Small intestine (tissue), 7 donors: ENCODE data around the gene IGDCC3. TPM values are rescaled to one million over a fixed set of nuclear protein-coding genes. Genes with fewer than 3 reads are reported as not detected.
A peak's percentile ranks its signal among the peaks of the same experiment; 100 is the strongest.

Experiments used
- DNase-seq, 2 donors: peaks; one replicate each; pipeline versions ENCODE4 v3.0.0 to v3.0.0-alpha.2; 2013
- FAIRE-seq: peaks from 2 replicates; lab custom pipeline; 2012; peaks lifted over from hg19 to GRCh38; lab: Jason Lieb, UNC
- H3K27ac ChIP-seq, 3 donors: one replicate each; pipeline ENCODE4 v1.5.1; 2013; ENCODE audit warnings: low read length in 2 of 3, mild to moderate bottlenecking in 2 of 3, control low read depth in 1 of 3, inconsistent platforms in 1 of 3, low read depth in 1 of 3, moderate library complexity in 1 of 3
- H3K27me3 ChIP-seq, 3 donors: one replicate each; pipeline ENCODE4 v1.6.1; 2013; ENCODE audit warnings: low read length in 3 of 3, inconsistent platforms in 1 of 3; ENCODE audit not compliant: control insufficient read depth in 3 of 3, insufficient read depth in 3 of 3
- H3K36me3 ChIP-seq, 3 donors: one replicate each; pipeline ENCODE4 v1.6.1; 2013; ENCODE audit warnings: low read length in 3 of 3, inconsistent platforms in 1 of 3, low read depth in 1 of 3, mild to moderate bottlenecking in 1 of 3, moderate library complexity in 1 of 3; ENCODE audit not compliant: control insufficient read depth in 3 of 3, insufficient read depth in 2 of 3
- H3K4me1 ChIP-seq, 3 donors: one replicate each; pipeline ENCODE4 v1.6.1; 2013; ENCODE audit warnings: low read length in 2 of 3, inconsistent platforms in 1 of 3, low read depth in 1 of 3, mild to moderate bottlenecking in 1 of 3, moderate library complexity in 1 of 3; ENCODE audit not compliant: control insufficient read depth in 3 of 3, insufficient read depth in 2 of 3
- H3K4me3 ChIP-seq, 3 donors: one replicate each; pipeline ENCODE4 v1.5.1; 2013; ENCODE audit warnings: low read length in 3 of 3, control low read depth in 1 of 3, inconsistent platforms in 1 of 3, low read depth in 1 of 3, mild to moderate bottlenecking in 1 of 3, moderate library complexity in 1 of 3
- H3K9me3 ChIP-seq, 2 donors: one replicate each; pipeline ENCODE4 v1.6.1; 2013; ENCODE audit warnings: low read depth in 1 of 2, low read length in 1 of 2; ENCODE audit not compliant: control insufficient read depth in 2 of 2, insufficient read depth in 1 of 2
- WGBS, 3 donors: extraction: QIAGEN DNeasy Blood & Tissue Kit; methylation state at CpG; one replicate each; pipeline ENCODE4 v1.1.7; 2013; 5-methylcytosine and 5-hydroxymethylcytosine counted together
- polyA plus RNA-seq, 4 donors: library from polyadenylated mRNA; stranded (reverse) in 3 of 4; unstranded in 1 of 4; fragments of 200-250 nt in 3 of 4; fragments of 120-200 nt in 1 of 4; gene quantifications; one replicate each; pipeline versions ENCODE4 v1.2.1 to v1.2.3, GENCODE V29; 2013
- donor health status: healthy with polysubstance abuse.
- donor health status: control.
- donor health status: control.
- donor health status: Bipolar disorder and iron deficiency.
- donor health status: healthy.

IGDCC3 gene
- polyA plus RNA-seq, 4 donors: 0.18 to 1.0 TPM; not detected in 2

DNA sequence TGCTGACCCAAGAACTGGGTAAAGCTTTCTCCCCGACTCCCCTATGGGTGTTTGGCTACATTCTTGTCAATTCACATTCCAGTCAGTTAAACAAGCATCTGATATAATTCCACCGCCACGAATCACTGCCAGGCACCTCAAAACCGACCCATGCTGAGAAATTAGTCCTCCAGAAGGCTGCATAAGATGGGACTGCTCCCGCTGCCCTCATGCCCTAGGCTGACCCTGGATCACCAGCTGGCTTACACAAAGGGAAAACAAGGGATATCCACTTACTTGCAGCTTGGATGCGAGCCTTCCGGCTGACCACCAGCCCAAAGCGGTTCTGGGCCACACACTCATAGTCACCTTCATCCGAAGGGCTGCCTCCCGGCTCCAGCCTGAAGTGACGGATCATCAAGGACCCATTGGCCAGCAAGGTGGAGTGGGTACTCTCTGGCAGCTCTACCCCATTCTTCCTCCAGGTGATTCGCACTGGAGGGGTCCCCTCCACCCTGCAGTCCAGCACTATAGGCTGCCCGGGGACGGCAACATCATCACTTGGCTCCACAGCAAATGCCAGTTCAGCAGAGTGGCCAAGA, 2.9 kb downstream of the IGDCC3 start:
- DNase-seq: no peak
- Histone ChIP-seq H3K4me3 (no peak overlapping the region), H3K36me3 (peaks cover 0 to 7% (median 0%) of the 10 kb centered on the region in 3 donors), H3K27me3 (peaks cover 18 to 41% (median 24%) of the 10 kb centered on the region in 3 donors), H3K4me1 (peaks cover 0 to 3% (median 0%) of the 10 kb centered on the region in 3 donors), H3K27ac (no peak overlapping the region), H3K9me3 (no peaks in the 10 kb centered on the region)
- WGBS, 3 donors: 79 to 90% (median 86%) methylated on average over 14 of the region's 14 CpGs
- no peak for FAIRE-seq

DNA sequence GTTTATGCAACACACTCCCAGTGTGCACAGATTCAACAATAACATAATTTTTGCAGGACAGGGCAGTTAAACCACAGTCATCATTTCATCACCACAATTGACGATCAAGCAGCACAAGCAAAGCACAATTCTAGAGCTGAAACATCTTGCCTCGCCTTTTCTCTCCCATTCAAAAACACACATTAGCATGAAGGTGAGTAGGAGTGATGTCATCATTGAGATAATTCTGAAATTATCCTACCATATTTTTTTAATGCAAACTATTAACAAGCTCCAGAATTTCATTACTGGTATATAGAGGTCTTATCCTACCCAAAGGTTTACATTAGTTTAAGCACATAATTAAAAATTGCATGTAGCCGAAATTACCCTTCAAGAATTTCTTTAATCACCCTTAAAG, 3.5 kb downstream of the IGDCC3 start:
- H3K27me3 ChIP-seq: peaks cover 14 to 37% (median 24%) of the 10 kb centered on the region in 3 donors
- no peaks in the 10 kb centered on the region for H3K9me3 ChIP-seq
- H3K36me3 ChIP-seq: peaks cover 0 to 7% (median 0%) of the 10 kb centered on the region in 3 donors
- FAIRE-seq: no peak
- peaks cover 0 to 3% (median 0%) of the 10 kb centered on the region in 3 donors for H3K4me1 ChIP-seq
- H3K4me3 ChIP-seq: no peak overlapping the region
- WGBS, 3 donors: 61 to 85% (median 75%) methylated on average over 3 of the region's 3 CpGs
- DNase-seq: no peak
- no peak overlapping the region for H3K27ac ChIP-seq

DNA sequence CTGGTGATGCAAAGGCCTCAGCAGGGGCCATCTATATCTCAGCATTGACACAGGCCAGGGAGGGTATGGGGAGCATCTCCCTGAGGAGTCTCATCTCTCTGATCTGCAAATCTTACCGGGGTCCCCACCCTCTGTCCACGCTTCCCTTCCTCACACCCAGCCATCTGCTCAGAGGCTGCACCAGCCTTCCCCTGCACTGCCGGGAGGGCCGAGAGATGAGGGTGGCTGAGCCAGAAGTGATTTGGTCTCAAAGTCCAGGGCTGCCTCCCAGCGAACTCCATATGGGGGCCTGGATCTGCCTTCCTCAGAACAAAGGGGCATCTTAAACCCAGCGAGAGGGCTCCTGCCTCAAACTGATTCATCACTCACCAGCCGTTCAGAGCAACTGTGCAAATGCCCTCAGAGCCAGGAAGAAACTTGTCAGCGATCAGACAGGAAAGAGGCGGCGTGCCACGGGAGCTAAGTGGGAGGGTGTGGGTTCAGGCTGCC, 4.6 kb downstream of the IGDCC3 start:
- 9 to 46% (median 25%) methylated on average over 11 of the region's 11 CpGs for WGBS, 3 donors
- Histone ChIP-seq H3K4me1 (peaks cover 0 to 2% (median 0%) of the 10 kb centered on the region in 3 donors), H3K27me3 (peaks cover 14 to 27% (median 22%) of the 10 kb centered on the region in 3 donors), H3K36me3 (peaks cover 0 to 7% (median 0%) of the 10 kb centered on the region in 3 donors), H3K4me3 (no peak overlapping the region), H3K9me3 (no peaks in the 10 kb centered on the region), H3K27ac (no peak overlapping the region)
- FAIRE-seq (no peak), DNase-seq (peak in 1 of 2 donors; percentile 20)

DNA sequence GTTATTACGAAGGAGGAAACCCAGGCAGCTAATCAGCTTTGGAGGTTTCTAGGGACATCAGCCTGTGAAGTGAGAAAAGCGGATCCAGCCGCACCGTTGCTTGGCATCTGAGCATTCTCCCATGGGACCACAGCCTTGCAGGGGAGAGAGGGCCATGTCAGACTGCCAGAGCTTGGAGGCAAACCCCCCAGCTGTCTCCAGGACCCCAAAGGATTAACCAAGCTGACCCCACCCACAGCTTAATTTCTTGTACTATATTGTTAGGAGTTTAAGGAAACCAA, 5.1 kb downstream of the IGDCC3 start:
- no peak for DNase-seq
- Histone ChIP-seq H3K36me3 (peaks cover 0 to 7% (median 0%) of the 10 kb centered on the region in 3 donors), H3K4me1 (no peaks in the 10 kb centered on the region), H3K9me3 (no peaks in the 10 kb centered on the region), H3K27me3 (peaks cover 14 to 25% (median 17%) of the 10 kb centered on the region in 3 donors), H3K4me3 (no peak overlapping the region), H3K27ac (no peak overlapping the region)
- WGBS, 3 donors: 88 to 96% (median 88%) methylated on average over 4 of the region's 4 CpGs
- FAIRE-seq: no peak

DNA sequence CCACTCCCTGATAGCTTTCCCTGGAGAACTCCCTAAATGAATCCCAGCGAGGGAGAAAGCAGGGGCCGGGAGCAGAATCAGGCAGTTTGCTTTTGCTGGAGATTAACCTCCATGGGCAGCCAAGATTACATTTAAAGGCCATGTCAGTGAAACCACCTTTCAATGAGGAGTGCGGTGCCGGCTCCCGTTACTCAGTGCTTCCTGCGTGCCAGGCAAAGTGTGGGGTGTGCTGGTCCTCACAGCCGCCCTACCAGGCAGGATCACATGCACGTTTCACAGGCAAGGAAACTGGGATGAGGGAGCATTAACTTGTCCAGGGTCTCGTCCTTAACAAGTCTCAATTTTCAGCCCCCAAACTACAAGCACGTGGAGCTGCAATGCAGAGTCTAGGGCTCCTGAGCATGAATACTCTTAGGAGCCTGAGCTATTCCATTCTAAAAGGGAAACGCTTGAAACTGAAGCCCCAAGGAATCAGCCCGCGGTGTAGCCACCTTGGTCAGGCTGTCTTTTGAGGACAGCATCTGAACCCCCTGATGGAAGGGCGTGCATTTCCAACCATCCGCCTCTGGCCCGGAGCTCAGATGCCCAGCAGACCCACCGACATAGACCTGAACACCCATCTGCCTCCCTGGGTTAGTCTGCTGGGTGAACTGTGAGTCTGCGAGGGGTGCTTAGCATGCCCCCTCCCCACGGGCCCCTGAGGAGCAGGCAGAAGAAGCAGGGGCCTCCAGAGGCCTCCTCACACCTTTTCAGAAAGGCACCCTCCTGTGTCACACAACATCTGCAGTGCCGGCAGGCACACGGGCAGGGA, 5.6 kb downstream of the IGDCC3 start:
- no peak overlapping the region for H3K4me3 ChIP-seq
- peaks cover 12 to 23% (median 14%) of the 10 kb centered on the region in 3 donors for H3K27me3 ChIP-seq
- H3K27ac ChIP-seq: no peak overlapping the region
- H3K36me3 ChIP-seq: peaks cover 0 to 7% (median 0%) of the 10 kb centered on the region in 3 donors
- 82 to 90% (median 84%) methylated on average over 21 of the region's 21 CpGs for WGBS, 3 donors
- no peak for FAIRE-seq
- no peaks in the 10 kb centered on the region for H3K4me1 ChIP-seq
- H3K9me3 ChIP-seq: no peaks in the 10 kb centered on the region
- DNase-seq: no peak

DNA sequence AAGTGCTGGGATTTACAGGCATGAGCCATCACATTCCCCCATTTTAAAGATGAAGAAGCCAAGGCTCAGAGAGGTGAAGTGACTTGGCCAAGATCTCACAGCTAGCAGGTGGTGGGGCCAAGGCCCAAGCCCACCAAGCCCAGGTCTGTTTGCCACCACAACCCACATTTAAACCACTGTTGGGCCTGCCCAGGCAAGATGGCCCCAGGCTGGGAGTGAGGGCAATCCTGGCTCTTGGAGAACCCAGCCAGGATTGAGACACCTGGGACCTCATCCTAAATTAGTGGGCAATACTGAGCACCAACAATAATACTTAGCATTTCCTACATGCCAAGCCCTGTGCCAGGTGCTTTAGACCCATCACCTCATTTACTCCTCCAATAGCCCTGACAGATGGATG, 6.9 kb downstream of the IGDCC3 start:
- Histone ChIP-seq H3K27ac (no peak overlapping the region), H3K4me1 (no peaks in the 10 kb centered on the region), H3K9me3 (no peaks in the 10 kb centered on the region), H3K27me3 (peaks cover 3 to 10% (median 7%) of the 10 kb centered on the region in 3 donors), H3K4me3 (no peak overlapping the region), H3K36me3 (peaks cover 0 to 7% (median 0%) of the 10 kb centered on the region in 3 donors)
- FAIRE-seq (no peak), DNase-seq (no peak)

DNA sequence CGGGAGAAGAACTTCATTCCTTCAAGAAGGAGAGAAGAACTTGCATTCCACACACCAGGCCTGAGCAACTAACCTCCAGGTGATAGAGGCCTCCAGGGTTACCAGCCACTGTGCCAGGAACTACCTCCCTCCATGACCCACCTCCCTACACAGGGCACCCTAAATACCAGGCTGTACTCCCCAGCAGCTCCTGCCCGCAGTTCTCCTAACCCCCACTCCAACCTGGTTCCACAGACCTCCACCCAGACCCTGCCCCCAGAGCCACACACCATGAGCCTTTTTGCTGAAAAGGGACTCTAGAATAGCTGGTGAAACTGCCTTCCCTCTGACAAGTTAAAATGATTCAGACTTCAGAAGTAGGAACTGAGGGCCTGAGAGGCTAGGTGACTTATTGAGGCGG, 8.2 kb downstream of the IGDCC3 start:
- Histone ChIP-seq H3K4me1 (no peaks in the 10 kb centered on the region), H3K9me3 (no peaks in the 10 kb centered on the region), H3K36me3 (peaks cover 0 to 7% (median 0%) of the 10 kb centered on the region in 3 donors), H3K27ac (no peak overlapping the region), H3K27me3 (peaks cover 0 to 6% (median 0%) of the 10 kb centered on the region in 3 donors), H3K4me3 (no peak overlapping the region)
- FAIRE-seq (no peak), DNase-seq (no peak)
- 92 to 94% (median 93%) methylated on average over 3 of the region's 3 CpGs for WGBS, 3 donors

DNA sequence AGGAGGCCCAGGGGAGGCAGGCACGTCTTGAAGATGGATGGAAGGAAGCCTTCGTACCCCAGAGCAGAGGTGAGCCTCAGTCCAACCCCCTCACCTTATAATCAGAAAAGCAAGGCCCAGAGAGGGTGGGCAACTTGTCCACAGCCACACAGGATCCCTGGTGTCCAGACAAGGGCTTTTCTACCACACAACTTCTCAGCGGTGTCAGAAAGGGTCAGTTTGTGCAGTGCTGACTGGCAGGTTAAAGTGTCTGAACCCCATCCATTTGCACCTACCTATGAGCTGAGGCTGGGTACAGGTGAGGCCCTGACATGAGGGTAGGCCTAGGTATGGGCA, 8.6 kb downstream of the IGDCC3 start:
- no peak for DNase-seq
- peaks cover 0 to 7% (median 0%) of the 10 kb centered on the region in 3 donors for H3K36me3 ChIP-seq
- 80 to 92% (median 82%) methylated on average over 3 of the region's 3 CpGs for WGBS, 3 donors
- no peak overlapping the region for H3K4me3 ChIP-seq
- no peak for FAIRE-seq
- no peaks in the 10 kb centered on the region for H3K4me1 ChIP-seq
- no peaks in the 10 kb centered on the region for H3K9me3 ChIP-seq
- peaks cover 0 to 4% (median 0%) of the 10 kb centered on the region in 3 donors for H3K27me3 ChIP-seq
- no peak overlapping the region for H3K27ac ChIP-seq
